IMR-90 (cell line): Measurements from ENCODE around the gene ILRUN. TPM values are rescaled to one million over a fixed set of nuclear protein-coding genes. Genes with fewer than 3 reads are reported as not detected.
A peak's percentile ranks its signal among the peaks of the same experiment; 100 is the strongest.

Experiments
- ATAC-seq: fragments of 200-7000 bp; cut with Tn5 transposase; 2 replicates; pipeline ENCODE4 v1.9.1; 2020; ENCODE audit warnings: low read depth, mild to moderate bottlenecking, moderate library complexity
- BruUV-seq: library from RNA; stranded (reverse); fragments of 400-500 nt; replicated peaks from 2 replicates; lab custom pipeline; 2021; lab: Mats Ljungman, UMichigan
- CTCF ChIA-PET: fragments of 300-600 bp; formaldehyde crosslinking; extraction: SDS; loops from one replicate; lab custom pipeline; 2021; ENCODE audit warnings: antibody characterized with exemption; lab: Yijun Ruan, JAX
- POLR2A ChIA-PET: fragments of 300-600 bp; sonication (Branson Sonifier 250); formaldehyde crosslinking; loops from one replicate; lab custom pipeline; 2022; ENCODE audit warnings: antibody characterized with exemption; ENCODE audit not compliant: unreplicated experiment; lab: Charles Lee
- DNase-seq: peaks from one replicate; pipeline ENCODE4 v3.0.0; 2013
- H2AFZ ChIP-seq: replicated peaks from 2 replicates; pipeline ENCODE3; 2013; ENCODE audit warnings: low read length, mild to moderate bottlenecking; ENCODE audit not compliant: poor library complexity
- H2AK5ac ChIP-seq: 2 replicates; pipeline ENCODE4 v1.6.1; 2013; ENCODE audit warnings: low read depth, low read length, inconsistent platforms
- H2AK9ac ChIP-seq: replicated peaks from 2 replicates; pipeline ENCODE3; 2013; ENCODE audit warnings: mild to moderate bottlenecking, low read depth, low read length, moderate library complexity; ENCODE audit not compliant: poor library complexity
- H2BK120ac ChIP-seq: 2 replicates; pipeline ENCODE4 v1.6.1; 2013; ENCODE audit warnings: low read depth, low read length, inconsistent platforms
- H2BK15ac ChIP-seq: 3 replicates; pipeline ENCODE4 v1.6.1; 2013; ENCODE audit warnings: low read depth, low read length, inconsistent platforms
- H2BK20ac ChIP-seq: 2 replicates; pipeline ENCODE4 v1.6.1; 2013; ENCODE audit warnings: low read depth, mild to moderate bottlenecking, inconsistent platforms, low read length, moderate library complexity
- H2BK5ac ChIP-seq: 2 replicates; pipeline ENCODE4 v1.6.1; 2013; ENCODE audit warnings: mild to moderate bottlenecking, low read depth, low read length, inconsistent platforms; ENCODE audit not compliant: poor library complexity, severe bottlenecking
- H3K14ac ChIP-seq: replicated peaks from 2 replicates; pipeline ENCODE4 v1.6.1; 2013; ENCODE audit warnings: low read depth, low read length, inconsistent platforms
- H3K18ac ChIP-seq: 2 replicates; pipeline ENCODE4 v1.6.1; 2013; ENCODE audit warnings: low read depth, low read length, control low read depth
- H3K23ac ChIP-seq: 2 replicates; pipeline ENCODE4 v1.6.1; 2013; ENCODE audit warnings: low read depth, low read length, inconsistent platforms
- H3K27ac ChIP-seq: 2 replicates; pipeline ENCODE4 v1.5.1; 2013; ENCODE audit warnings: mild to moderate bottlenecking, control low read depth, low read length; ENCODE audit not compliant: insufficient read depth
- H3K27me3 ChIP-seq: 2 replicates; pipeline ENCODE4 v1.6.1; 2013; ENCODE audit warnings: low read length; ENCODE audit not compliant: control insufficient read depth, insufficient read depth
- H3K36me3 ChIP-seq: 2 replicates; pipeline ENCODE4 v1.6.1; 2013; ENCODE audit warnings: low read length, mixed read lengths; ENCODE audit not compliant: control insufficient read depth, insufficient read depth
- H3K4ac ChIP-seq: 2 replicates; pipeline ENCODE4 v1.6.1; 2013; ENCODE audit warnings: low read depth, low read length, inconsistent platforms
- H3K4me1 ChIP-seq: 2 replicates; pipeline ENCODE4 v1.6.1; 2013; ENCODE audit warnings: low read length, mixed read lengths; ENCODE audit not compliant: control insufficient read depth, insufficient read depth
- H3K4me2 ChIP-seq: 2 replicates; pipeline ENCODE4 v1.6.1; 2013; ENCODE audit warnings: low read depth, mild to moderate bottlenecking, control low read depth, low read length, moderate library complexity
- H3K4me3 ChIP-seq: 2 replicates; pipeline ENCODE4 v1.5.1; 2013; ENCODE audit warnings: low read depth, mild to moderate bottlenecking, control low read depth, low read length, moderate library complexity; ENCODE audit not compliant: insufficient read depth
- H3K56ac ChIP-seq: 2 replicates; pipeline ENCODE4 v1.6.1; 2013; ENCODE audit warnings: low read length, inconsistent platforms; ENCODE audit not compliant: insufficient read depth; ENCODE audit errors: extremely low read depth
- H3K79me1 ChIP-seq, 2 experiments: 2 replicates each; pipeline ENCODE4 v1.6.1; 2013; ENCODE audit warnings: low read length in 2 of 2, inconsistent platforms in 1 of 2, low read depth in 1 of 2
- H3K9ac ChIP-seq: 2 replicates; pipeline ENCODE4 v1.6.1; 2013; ENCODE audit warnings: low read depth, low read length, control low read depth
- H3K9me1 ChIP-seq: 2 replicates; pipeline ENCODE4 v1.6.1; 2013; ENCODE audit warnings: low read length, inconsistent platforms; ENCODE audit not compliant: insufficient read depth
- H3K9me3 ChIP-seq: 2 replicates; pipeline ENCODE4 v1.6.1; 2013; ENCODE audit warnings: low read length; ENCODE audit not compliant: control insufficient read depth, insufficient read depth
- H4K20me1 ChIP-seq: 2 replicates; pipeline ENCODE4 v1.6.1; 2013; ENCODE audit warnings: low read length, inconsistent platforms; ENCODE audit not compliant: insufficient read depth
- H4K5ac ChIP-seq: 2 replicates; pipeline ENCODE4 v1.6.1; 2013; ENCODE audit warnings: mild to moderate bottlenecking, low read depth, low read length, control low read depth
- H4K8ac ChIP-seq, 2 experiments: 2 replicates each; pipeline ENCODE4 v1.6.1; 2013; ENCODE audit warnings: low read depth in 2 of 2, low read length in 2 of 2, control low read depth in 1 of 2, inconsistent platforms in 1 of 2
- H4K91ac ChIP-seq: 2 replicates; pipeline ENCODE4 v1.6.1; 2013; ENCODE audit warnings: low read depth, low read length, inconsistent platforms; ENCODE audit not compliant: insufficient read depth
- CTCF ChIP-seq: conservative IDR thresholded peaks from 2 replicates; pipeline ENCODE4 v1.5.1; 2012; ENCODE audit warnings: mild to moderate bottlenecking, low read depth, low read length, improper control_type of control experiment
- MAFK ChIP-seq: IDR thresholded peaks from 2 replicates; pipeline ENCODE4 v1.6.1; 2012; ENCODE audit warnings: low read depth, low read length, improper control_type of control experiment
- MXI1 ChIP-seq: IDR thresholded peaks from 2 replicates; pipeline ENCODE4 v1.6.1; 2012; ENCODE audit warnings: low read depth, mild to moderate bottlenecking, low read length, moderate library complexity, borderline replicate concordance
- NFE2L2 ChIP-seq: fragments of 150-350 bp; IDR thresholded peaks from 2 replicates; pipeline ENCODE4 v1.6.1; 2016; ENCODE audit warnings: low read depth, mild to moderate bottlenecking, low read length
- WGBS, 2 experiments: methylation state at CpG; one replicate each; pipeline versions ENCODE4 v1.1.5 to v1.1.7; 2013; ENCODE audit warnings: missing lambda C conversion rate in 2 of 2; ENCODE audit not compliant: insufficient read length in 1 of 2; ENCODE audit errors: extremely low coverage in 2 of 2; 5-methylcytosine and 5-hydroxymethylcytosine counted together
- dilution Hi-C: fragments of 300-500 bp; cut with HindIII; formaldehyde crosslinking; loops from one replicate; pipeline ENCODE4 v1.14.3; 2018; ENCODE audit warnings: low sequenced_read_pairs; ENCODE audit not compliant: unreplicated experiment
- in situ Hi-C: fragments of 300-500 bp; cut with MboI; formaldehyde crosslinking; loops from 3 replicates; pipeline ENCODE4 v1.14.3; 2019; ENCODE audit warnings: low sequenced_read_pairs, inconsistent platforms, mixed read lengths
- intact Hi-C: fragments of 100-400 bp; cut with micrococcal nuclease; formaldehyde crosslinking; loops from 2 replicates; pipeline ENCODE4 v1.10.0; 2022
- polyA plus RNA-seq, 3 experiments: library from polyadenylated mRNA; depleted of rRNA; stranded (reverse); fragments of >200 nt; gene quantifications; 2 replicates each; pipeline ENCODE4 v1.2.3, GENCODE V29; 2012; ENCODE audit warnings: low replicate concordance in 1 of 3
- total RNA-seq: library from RNA; depleted of rRNA; stranded (reverse); fragments of >200 nt; gene quantifications from 2 replicates; pipeline ENCODE4 v1.2.3, GENCODE V29; 2012

Gene ILRUN
- total and polyA plus RNA-seq, 2 of the 4 experiments (the other 2 are of a cell fraction): 25.4 to 29.9 TPM

GRCh38 chr6:34664256-34664971 lies 32.2 kb downstream of the ILRUN start:
- peak overlapping the region; percentile 82; the same call in 1 of the 2 replicates for H2AK5ac ChIP-seq
- H2AFZ ChIP-seq: no peak overlapping the region
- peak overlapping the region; percentile 90 for H2BK5ac ChIP-seq
- H3K23ac ChIP-seq: peak overlapping the region; percentile 81
- BruUV-seq: no TSS peak
- H4K20me1 ChIP-seq: no peaks in the 10 kb centered on the region
- H3K18ac ChIP-seq: peak overlapping the region; percentile 87
- dilution Hi-C loops: no loop called here
- H3K4me1 ChIP-seq: peaks cover 10% of the 10 kb centered on the region
- peak overlapping the region; percentile 77 for H3K27ac ChIP-seq
- peak overlapping the region; percentile 85 for H4K5ac ChIP-seq
- in situ Hi-C loops: no loop called here
- H3K4me2 ChIP-seq: peak overlapping the region; percentile 19
- H3K9me3 ChIP-seq: no peaks in the 10 kb centered on the region
- H3K9me1 ChIP-seq: peaks cover 8% of the 10 kb centered on the region; the same call in 1 of the 2 replicates
- H2BK20ac ChIP-seq: peak overlapping the region; percentile 82
- H3K56ac ChIP-seq: peak overlapping the region; percentile 60; the same call in 1 of the 2 replicates
- H3K14ac ChIP-seq: peak overlapping the region; percentile 97
- H4K91ac ChIP-seq: peak overlapping the region; percentile 88
- POLR2A ChIA-PET: no interaction called here
- TF ChIP-seq NFE2L2: peak; percentile 99
- no peak for TF ChIP-seq MXI1
- TF ChIP-seq MAFK: peak; percentile 92
- TF ChIP-seq CTCF: no peak
- H3K36me3 ChIP-seq: no peaks in the 10 kb centered on the region
- H4K8ac ChIP-seq: peak overlapping the region; percentile 26 to 89
- CTCF ChIA-PET: no interaction called here
- H2AK9ac ChIP-seq: no peak overlapping the region
- intact Hi-C loops: no loop called here
- WGBS, 2 experiments: no CpG with 5 or more reads among the region's 4 CpGs
- ATAC-seq (peak; percentile 57), DNase-seq (peak; percentile 62)
- H2BK15ac ChIP-seq: peak overlapping the region; percentile 93; the same call in 1 of the 3 replicates
- H2BK120ac ChIP-seq: peak overlapping the region; percentile 92
- H3K9ac ChIP-seq: 0 out of 2 replicates have a peak overlapping the region, but pooled peaks have one; percentile 12
- H3K27me3 ChIP-seq: no peaks in the 10 kb centered on the region
- H3K4me3 ChIP-seq: no peak overlapping the region
- peak overlapping the region; percentile 98 for H3K4ac ChIP-seq
- H3K79me1 ChIP-seq: peaks cover 25 to 65% of the 10 kb centered on the region in 2 experiments
